CD4-positive, alpha-beta T cell treated with Interleukin-15 for 4 hours (primary cell): Measurements from ENCODE around the gene PBLD.

Source experiments
- DNase-seq: peaks from one replicate; pipeline ENCODE4 v3.0.0-alpha.2; 2020; ENCODE audit warnings: low spot score

The PBLD gene

GRCh38 chr10:68233046-68233445, 99.7 kb downstream of the PBLD start:
- DNase-seq: no peak
